Tibial nerve (tissue), 4 donors: Measurements from ENCODE around the gene TRIM32.

ENCODE experiments used
- CTCF ChIP-seq, 5 experiments: fragments of 200-600 bp in 3 of 5; fragments of 450-650 bp in 2 of 5; sonication (generic) in 3 of 5; IDR thresholded peaks; one replicate each; pipeline ENCODE4 v1.5.1; 2016 to 2019; ENCODE audit warnings: antibody characterized with exemption in 5 of 5, mild to moderate bottlenecking in 3 of 5, moderate library complexity in 2 of 5
- EP300 ChIP-seq, 2 donors: sonication (generic); formaldehyde crosslinking; IDR thresholded peaks; one replicate each; pipeline ENCODE4 v1.6.1; 2017; ENCODE audit warnings: antibody characterized with exemption in 2 of 2, mild to moderate bottlenecking in 1 of 2
- POLR2A ChIP-seq, 2 donors: fragments of 450-650 bp; IDR thresholded peaks; one replicate each; pipeline ENCODE4 v1.6.1; 2017; ENCODE audit warnings: antibody characterized with exemption in 2 of 2, mild to moderate bottlenecking in 2 of 2, moderate library complexity in 2 of 2

- no peak for TF ChIP-seq CTCF (IDR thresholded peaks at IDR 0.05)
- no peak for TF ChIP-seq POLR2A (IDR thresholded peaks at IDR 0.05)
- TF ChIP-seq EP300 (IDR thresholded peaks at IDR 0.05) = no peak
These were observed 42.9 kb upstream of the TRIM32 start for GRCh38 chr9:116644091-116644688.
